ENCODE results near the gene TAOK1. TPM values are rescaled to one million over a fixed set of nuclear protein-coding genes. Genes with fewer than 3 reads are reported as not detected.

The TAOK1 gene
- total and polyA plus RNA-seq, 2 of the 13 experiments (the other 11 are each of a cell fraction or from before 2014, with no cell fraction given) = 14.1 to 23.0 TPM

DNA sequence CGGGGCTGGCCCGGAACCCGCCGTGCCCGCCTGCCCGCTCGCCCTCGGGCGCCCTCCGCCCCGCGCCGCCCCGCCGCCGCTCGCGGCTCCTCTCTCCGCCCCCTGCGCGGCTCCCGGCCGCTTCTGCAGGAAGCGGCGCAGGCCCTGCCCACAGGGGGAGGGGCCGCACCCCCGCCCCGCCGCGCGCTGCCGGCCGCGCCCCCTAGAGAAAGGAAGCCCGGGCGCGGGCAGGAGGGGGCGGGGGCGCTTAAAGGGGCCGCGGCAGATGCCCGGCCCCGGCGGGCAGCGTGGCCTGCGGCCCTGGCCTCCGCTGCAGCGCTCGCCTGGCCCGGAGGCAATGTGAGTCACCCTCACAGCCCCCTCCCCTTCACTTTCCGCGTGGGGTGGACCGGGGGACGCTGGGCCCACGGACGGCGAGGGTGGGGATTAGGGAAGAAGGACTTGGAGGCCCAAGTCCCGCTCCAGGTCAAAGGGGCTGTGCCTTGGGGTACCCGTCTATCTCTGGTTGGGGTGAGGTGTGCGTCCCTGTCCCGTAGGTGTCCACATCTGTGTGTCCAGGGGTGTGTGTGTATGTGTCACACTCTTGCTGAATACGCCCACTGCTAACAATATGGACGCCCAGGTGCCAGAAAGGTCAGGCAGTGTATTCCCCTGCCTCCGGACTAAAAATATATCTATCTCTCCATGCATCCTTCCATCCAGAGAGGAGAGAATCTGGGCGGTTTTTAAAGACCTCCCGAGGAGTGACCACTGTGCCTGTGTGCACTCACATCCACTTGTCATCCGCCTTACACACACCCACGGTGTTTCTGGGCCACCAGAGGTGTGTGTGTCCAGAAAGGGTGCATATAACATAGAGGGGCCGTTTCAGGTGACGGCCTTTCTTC, 199.6 kb downstream of the TAOK1 start, which contains the start of gene GIT1 (continued):
- TF ChIP-seq NR2F6 (IDR thresholded peaks at IDR 0.05) (no peak), NR2F6 (CRISPR knock-in tag; IDR thresholded peaks at IDR 0.05) (0 out of 2 replicates have a peak, but pooled peaks have one; percentile 3), ZBTB7A (CRISPR knock-in tag; IDR thresholded peaks at IDR 0.05) (peak; percentile 66; the same call in 1 of the 2 replicates), HDAC1 (CRISPR knock-in tag; IDR thresholded peaks at IDR 0.05) (peak; percentile 61; the same call in 1 of the 2 replicates), PHF5A (CRISPR knock-in tag; IDR thresholded peaks at IDR 0.05; ENCODE audit: low read depth, unreplicated experiment) (peak; percentile 25), ZNF788 (CRISPR knock-in tag; IDR thresholded peaks at IDR 0.05; ENCODE audit: borderline replicate concordance) (0 out of 2 replicates have a peak, but pooled peaks have one; percentile 2), MEIS2 (CRISPR knock-in tag; IDR thresholded peaks at IDR 0.05) (peak; percentile 14; the same call in 1 of the 2 replicates), POLR2G (IDR thresholded peaks at IDR 0.05; ENCODE audit: low read depth, low read length) (0 out of 2 replicates have a peak, but pooled peaks have one; percentile 36), ZNF205 (CRISPR knock-in tag; IDR thresholded peaks at IDR 0.05) (0 out of 2 replicates have a peak, but pooled peaks have one; percentile 0), JUND (CRISPR knock-in tag; IDR thresholded peaks at IDR 0.05) (peak; percentile 40; the same call in 1 of the 2 replicates), SP4 (CRISPR knock-in tag; IDR thresholded peaks at IDR 0.05) (peak; percentile 81), ZNF350 (CRISPR knock-in tag; IDR thresholded peaks at IDR 0.05; ENCODE audit: borderline replicate concordance, low read depth) (0 out of 2 replicates have a peak, but pooled peaks have one; percentile 13), ZSCAN25 (CRISPR knock-in tag; IDR thresholded peaks at IDR 0.05) (peak; percentile 27; the same call in 1 of the 2 replicates), ZNF337 (CRISPR knock-in tag; IDR thresholded peaks at IDR 0.05; ENCODE audit: borderline replicate concordance, low read depth) (peak; percentile 49; the same call in 1 of the 2 replicates), ZNF468 (CRISPR knock-in tag; IDR thresholded peaks at IDR 0.05) (peak; percentile 12; the same call in 1 of the 2 replicates), TBX2 (CRISPR knock-in tag; IDR thresholded peaks at IDR 0.05; ENCODE audit: borderline replicate concordance) (peak; percentile 45), MED8 (CRISPR knock-in tag; IDR thresholded peaks at IDR 0.05; ENCODE audit: insufficient replicate concordance) (no peak)
- TF ChIP-seq, protein P1, sequence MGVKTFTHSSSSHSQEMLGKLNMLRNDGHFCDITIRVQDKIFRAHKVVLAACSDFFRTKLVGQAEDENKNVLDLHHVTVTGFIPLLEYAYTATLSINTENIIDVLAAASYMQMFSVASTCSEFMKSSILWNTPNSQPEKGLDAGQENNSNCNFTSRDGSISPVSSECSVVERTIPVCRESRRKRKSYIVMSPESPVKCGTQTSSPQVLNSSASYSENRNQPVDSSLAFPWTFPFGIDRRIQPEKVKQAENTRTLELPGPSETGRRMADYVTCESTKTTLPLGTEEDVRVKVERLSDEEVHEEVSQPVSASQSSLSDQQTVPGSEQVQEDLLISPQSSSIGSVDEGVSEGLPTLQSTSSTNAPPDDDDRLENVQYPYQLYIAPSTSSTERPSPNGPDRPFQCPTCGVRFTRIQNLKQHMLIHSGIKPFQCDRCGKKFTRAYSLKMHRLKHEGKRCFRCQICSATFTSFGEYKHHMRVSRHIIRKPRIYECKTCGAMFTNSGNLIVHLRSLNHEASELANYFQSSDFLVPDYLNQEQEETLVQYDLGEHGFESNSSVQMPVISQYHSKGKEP (CRISPR knock-in tag; IDR thresholded peaks at IDR 0.05) = peak; percentile 32; the same call in 1 of the 2 replicates
- TF ChIP-seq, protein P2, sequence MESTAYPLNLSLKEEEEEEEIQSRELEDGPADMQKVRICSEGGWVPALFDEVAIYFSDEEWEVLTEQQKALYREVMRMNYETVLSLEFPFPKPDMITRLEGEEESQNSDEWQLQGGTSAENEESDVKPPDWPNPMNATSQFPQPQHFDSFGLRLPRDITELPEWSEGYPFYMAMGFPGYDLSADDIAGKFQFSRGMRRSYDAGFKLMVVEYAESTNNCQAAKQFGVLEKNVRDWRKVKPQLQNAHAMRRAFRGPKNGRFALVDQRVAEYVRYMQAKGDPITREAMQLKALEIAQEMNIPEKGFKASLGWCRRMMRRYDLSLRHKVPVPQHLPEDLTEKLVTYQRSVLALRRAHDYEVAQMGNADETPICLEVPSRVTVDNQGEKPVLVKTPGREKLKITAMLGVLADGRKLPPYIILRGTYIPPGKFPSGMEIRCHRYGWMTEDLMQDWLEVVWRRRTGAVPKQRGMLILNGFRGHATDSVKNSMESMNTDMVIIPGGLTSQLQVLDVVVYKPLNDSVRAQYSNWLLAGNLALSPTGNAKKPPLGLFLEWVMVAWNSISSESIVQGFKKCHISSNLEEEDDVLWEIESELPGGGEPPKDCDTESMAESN (CRISPR knock-in tag; conservative IDR thresholded peaks at IDR 0.05) = 0 out of 2 replicates have a peak, but pooled peaks have one; percentile 22
- TF ChIP-seq, protein P3, sequence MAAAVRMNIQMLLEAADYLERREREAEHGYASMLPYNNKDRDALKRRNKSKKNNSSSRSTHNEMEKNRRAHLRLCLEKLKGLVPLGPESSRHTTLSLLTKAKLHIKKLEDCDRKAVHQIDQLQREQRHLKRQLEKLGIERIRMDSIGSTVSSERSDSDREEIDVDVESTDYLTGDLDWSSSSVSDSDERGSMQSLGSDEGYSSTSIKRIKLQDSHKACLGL (CRISPR knock-in tag; IDR thresholded peaks at IDR 0.05) = peak; percentile 51; the same call in 1 of the 2 replicates
- TF ChIP-seq, protein P4, sequence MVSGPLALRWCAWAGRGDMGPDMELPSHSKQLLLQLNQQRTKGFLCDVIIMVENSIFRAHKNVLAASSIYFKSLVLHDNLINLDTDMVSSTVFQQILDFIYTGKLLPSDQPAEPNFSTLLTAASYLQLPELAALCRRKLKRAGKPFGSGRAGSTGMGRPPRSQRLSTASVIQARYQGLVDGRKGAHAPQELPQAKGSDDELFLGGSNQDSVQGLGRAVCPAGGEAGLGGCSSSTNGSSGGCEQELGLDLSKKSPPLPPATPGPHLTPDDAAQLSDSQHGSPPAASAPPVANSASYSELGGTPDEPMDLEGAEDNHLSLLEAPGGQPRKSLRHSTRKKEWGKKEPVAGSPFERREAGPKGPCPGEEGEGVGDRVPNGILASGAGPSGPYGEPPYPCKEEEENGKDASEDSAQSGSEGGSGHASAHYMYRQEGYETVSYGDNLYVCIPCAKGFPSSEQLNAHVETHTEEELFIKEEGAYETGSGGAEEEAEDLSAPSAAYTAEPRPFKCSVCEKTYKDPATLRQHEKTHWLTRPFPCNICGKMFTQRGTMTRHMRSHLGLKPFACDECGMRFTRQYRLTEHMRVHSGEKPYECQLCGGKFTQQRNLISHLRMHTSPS (CRISPR knock-in tag; IDR thresholded peaks at IDR 0.05; ENCODE audit: low read depth) = no peak

All from HepG2 (cell line).